Measurements from ENCODE around the gene ANKRD34A. TPM values are rescaled to one million over a fixed set of nuclear protein-coding genes. Genes with fewer than 3 reads are reported as not detected.

Gene ANKRD34A
- total and polyA plus RNA-seq, 2 of the 4 experiments (the other 2 are of a cell fraction): 0.90 to 1.9 TPM

DNA sequence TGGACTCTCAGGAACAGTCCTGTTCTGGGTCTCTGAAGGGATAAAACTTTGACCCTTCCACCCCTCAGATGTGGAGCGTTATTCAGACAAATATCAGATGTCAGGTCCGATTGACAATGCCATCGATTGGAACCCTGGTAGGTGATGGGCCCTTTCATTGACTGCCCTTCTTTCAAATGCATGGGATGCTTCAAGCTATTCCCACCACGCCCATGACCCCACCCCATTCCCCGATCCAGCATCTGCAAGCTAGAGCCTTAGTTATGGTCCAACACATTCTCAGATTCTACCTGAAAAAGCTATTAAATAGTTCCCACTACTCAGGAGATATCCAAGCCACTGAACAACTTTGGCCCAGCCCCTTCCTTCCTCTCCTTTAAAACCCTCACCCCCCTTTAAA, 12.6 kb upstream of the ANKRD34A start (continued):
- TF ChIP-seq POLR2A (IDR thresholded peaks at IDR 0.05; ENCODE audit: low read depth, low read length) (no peak), CEBPB (IDR thresholded peaks at IDR 0.05; ENCODE audit: low read depth, low read length) (no peak), CHD1 (IDR thresholded peaks at IDR 0.05; ENCODE audit: low read depth, low read length) (no peak), NFE2L2 (IDR thresholded peaks at IDR 0.05; ENCODE audit: low read depth, low read length) (no peak), RAD21 (IDR thresholded peaks at IDR 0.05; ENCODE audit: low read length) (no peak), SMC3 (IDR thresholded peaks at IDR 0.05; ENCODE audit: low read depth, low read length) (no peak)
- TF ChIP-seq, protein P1, sequence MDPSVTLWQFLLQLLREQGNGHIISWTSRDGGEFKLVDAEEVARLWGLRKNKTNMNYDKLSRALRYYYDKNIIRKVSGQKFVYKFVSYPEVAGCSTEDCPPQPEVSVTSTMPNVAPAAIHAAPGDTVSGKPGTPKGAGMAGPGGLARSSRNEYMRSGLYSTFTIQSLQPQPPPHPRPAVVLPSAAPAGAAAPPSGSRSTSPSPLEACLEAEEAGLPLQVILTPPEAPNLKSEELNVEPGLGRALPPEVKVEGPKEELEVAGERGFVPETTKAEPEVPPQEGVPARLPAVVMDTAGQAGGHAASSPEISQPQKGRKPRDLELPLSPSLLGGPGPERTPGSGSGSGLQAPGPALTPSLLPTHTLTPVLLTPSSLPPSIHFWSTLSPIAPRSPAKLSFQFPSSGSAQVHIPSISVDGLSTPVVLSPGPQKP (IDR thresholded peaks at IDR 0.05; ENCODE audit: borderline replicate concordance, low read depth, low read length): no peak

DNA sequence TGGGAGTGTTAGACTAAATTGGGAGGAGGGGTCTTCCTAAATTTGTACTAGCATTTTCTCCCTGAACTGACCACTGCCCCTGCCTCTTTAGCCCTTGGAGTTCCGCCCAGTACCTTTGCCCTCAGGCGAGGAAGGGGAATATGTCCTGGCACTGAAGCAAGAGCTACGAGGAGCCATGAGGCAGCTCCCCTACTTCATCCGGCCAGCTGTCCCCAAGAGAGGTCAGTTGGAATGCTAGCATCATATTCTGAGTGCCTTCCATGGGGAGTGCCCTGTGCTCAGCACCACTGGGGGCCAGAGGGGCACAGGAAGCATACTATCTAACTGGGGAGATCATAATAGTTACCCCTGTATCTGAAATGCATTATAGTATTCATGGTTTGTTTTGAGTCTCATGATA, 10.8 kb upstream of the ANKRD34A start:
- Histone ChIP-seq H3K4me2 (ENCODE audit: low read depth, low read length) (no peak overlapping the region), H2AK9ac (replicated peaks; ENCODE audit: low read depth, low read length, poor library complexity) (no peak overlapping the region), H3K18ac (ENCODE audit: low read depth, low read length) (no peak overlapping the region), H3K4me1 (ENCODE audit: control insufficient read depth, insufficient read depth, low read length) (peaks cover 14% of the 10 kb centered on the region), H4K20me1 (ENCODE audit: insufficient read depth, low read length) (no peaks in the 10 kb centered on the region), H3K9ac (ENCODE audit: low read depth, low read length) (no peak overlapping the region), H3K36me3 (ENCODE audit: control insufficient read depth, insufficient read depth, low read length) (no peaks in the 10 kb centered on the region), H3K9me3 (ENCODE audit: control insufficient read depth, insufficient read depth, low read length) (no peaks in the 10 kb centered on the region), H2BK5ac (ENCODE audit: low read depth, low read length, poor library complexity, severe bottlenecking) (no peak overlapping the region), H3K27me3 (ENCODE audit: control insufficient read depth, insufficient read depth, low read length) (no peaks in the 10 kb centered on the region), H3K79me1 (ENCODE audit: low read depth in 1 of 2, low read length in 2 of 2) (peaks cover 0 to 10% of the 10 kb centered on the region in 2 experiments; a peak in 3 of 4 replicates), H4K91ac (ENCODE audit: insufficient read depth, low read depth, low read length) (no peak overlapping the region), H2BK120ac (ENCODE audit: low read depth, low read length) (no peak overlapping the region), H4K8ac (ENCODE audit: low read depth in 2 of 2, low read length in 2 of 2) (no peak overlapping the region), H3K9me1 (ENCODE audit: insufficient read depth, low read length) (peaks cover 6% of the 10 kb centered on the region), H2AFZ (replicated peaks; ENCODE audit: low read length, poor library complexity) (no peak overlapping the region), H3K23ac (ENCODE audit: low read depth, low read length) (no peak overlapping the region), H3K14ac (replicated peaks; ENCODE audit: low read depth, low read length) (no peak overlapping the region), H3K4me3 (ENCODE audit: insufficient read depth, low read depth, low read length) (no peak overlapping the region), H3K56ac (ENCODE audit: extremely low read depth, insufficient read depth, low read length) (no peak overlapping the region), H4K5ac (ENCODE audit: low read depth, low read length) (no peak overlapping the region), H2BK15ac (ENCODE audit: low read depth, low read length) (no peak overlapping the region), H3K4ac (ENCODE audit: low read depth, low read length) (no peak overlapping the region), H2BK20ac (ENCODE audit: low read depth, low read length) (no peak overlapping the region), H2AK5ac (ENCODE audit: low read depth, low read length) (no peak overlapping the region), H3K27ac (ENCODE audit: insufficient read depth, low read length) (no peak overlapping the region)
- 78% methylated on average over 4 of the region's 4 CpGs; no CpG with 5 or more reads in 1 of the 2 experiments for WGBS, 2 experiments (ENCODE audit: extremely low coverage in 2 of 2, insufficient read length in 1 of 2)
- no TSS peak for BruUV-seq (replicated peaks)
- intact Hi-C loops (cut with micrococcal nuclease): no loop called here
- ATAC-seq (ENCODE audit: low read depth) (no peak), DNase-seq (no peak)
- dilution Hi-C loops (cut with HindIII; ENCODE audit: low sequenced_read_pairs, unreplicated experiment): no loop called here
- TF ChIP-seq, protein P2, sequence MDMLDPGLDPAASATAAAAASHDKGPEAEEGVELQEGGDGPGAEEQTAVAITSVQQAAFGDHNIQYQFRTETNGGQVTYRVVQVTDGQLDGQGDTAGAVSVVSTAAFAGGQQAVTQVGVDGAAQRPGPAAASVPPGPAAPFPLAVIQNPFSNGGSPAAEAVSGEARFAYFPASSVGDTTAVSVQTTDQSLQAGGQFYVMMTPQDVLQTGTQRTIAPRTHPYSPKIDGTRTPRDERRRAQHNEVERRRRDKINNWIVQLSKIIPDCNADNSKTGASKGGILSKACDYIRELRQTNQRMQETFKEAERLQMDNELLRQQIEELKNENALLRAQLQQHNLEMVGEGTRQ (IDR thresholded peaks at IDR 0.05; ENCODE audit: low read depth, low read length): no peak
- TF ChIP-seq BHLHE40 (IDR thresholded peaks at IDR 0.05; ENCODE audit: low read depth, low read length) (no peak), FOS (IDR thresholded peaks at IDR 0.05; ENCODE audit: low read depth, low read length) (no peak), CEBPB (IDR thresholded peaks at IDR 0.05; ENCODE audit: low read depth, low read length) (no peak)
- POLR2A ChIA-PET (ENCODE audit: unreplicated experiment): no interaction called here
- CTCF ChIA-PET: no interaction called here
- in situ Hi-C loops (cut with MboI; ENCODE audit: low sequenced_read_pairs): no loop called here

Measured in IMR-90 (cell line).